IPS-NIHi7 (cell line): ENCODE results near the gene HPCAL4.

ENCODE experiments used
- DNase-seq: peaks from one replicate; pipeline ENCODE4 v3.0.0; 2012; ENCODE audit warnings: mixed read lengths; ENCODE audit errors: extremely low spot score

Gene HPCAL4

DNA sequence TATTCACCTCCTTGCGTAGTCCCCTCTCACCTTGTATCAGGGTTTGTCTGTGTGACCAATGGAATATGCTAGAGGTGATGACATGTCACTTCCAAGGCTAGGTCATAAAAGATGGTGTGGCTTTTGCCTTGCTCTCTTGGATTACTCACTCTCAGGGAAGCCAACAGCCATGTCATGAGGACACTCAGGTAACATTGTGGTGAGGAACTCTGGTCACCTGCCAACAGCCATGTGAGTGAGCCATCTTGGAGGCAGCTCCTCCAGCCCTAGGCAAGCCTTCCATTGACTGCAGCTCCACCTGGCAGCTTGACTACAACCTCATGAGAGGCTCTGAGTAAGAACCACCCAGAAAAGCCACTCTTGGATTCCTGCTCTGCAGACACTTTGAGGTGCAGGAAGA lies 40.8 kb downstream of the HPCAL4 start:
- DNase-seq: no peak

DNA sequence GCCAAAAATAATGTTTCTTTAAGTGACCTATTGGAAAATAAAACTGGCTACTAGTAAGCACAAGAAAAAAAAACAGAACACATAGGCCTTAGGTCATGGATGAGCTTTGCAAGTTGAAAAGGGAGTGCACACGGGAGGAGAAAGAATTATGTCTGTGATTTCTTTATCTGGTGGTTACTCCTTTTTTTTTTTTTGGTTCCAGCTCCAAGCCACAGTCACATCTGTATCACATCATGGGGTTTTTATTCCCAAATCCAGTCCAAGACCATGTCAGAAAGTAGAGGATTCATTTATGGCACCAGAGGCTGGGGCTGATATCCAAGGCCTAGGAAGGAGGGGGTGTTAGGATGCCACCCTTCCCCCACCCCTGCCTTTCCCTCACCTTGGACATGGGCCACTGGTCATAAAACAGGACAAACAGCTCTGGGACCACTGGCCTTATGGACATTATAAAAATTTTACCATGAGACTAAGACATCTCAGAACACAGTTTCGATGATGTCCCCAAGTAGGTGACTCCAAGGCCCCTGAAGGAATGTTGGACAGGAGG lies 41.5 kb downstream of the HPCAL4 start:
- no peak for DNase-seq

DNA sequence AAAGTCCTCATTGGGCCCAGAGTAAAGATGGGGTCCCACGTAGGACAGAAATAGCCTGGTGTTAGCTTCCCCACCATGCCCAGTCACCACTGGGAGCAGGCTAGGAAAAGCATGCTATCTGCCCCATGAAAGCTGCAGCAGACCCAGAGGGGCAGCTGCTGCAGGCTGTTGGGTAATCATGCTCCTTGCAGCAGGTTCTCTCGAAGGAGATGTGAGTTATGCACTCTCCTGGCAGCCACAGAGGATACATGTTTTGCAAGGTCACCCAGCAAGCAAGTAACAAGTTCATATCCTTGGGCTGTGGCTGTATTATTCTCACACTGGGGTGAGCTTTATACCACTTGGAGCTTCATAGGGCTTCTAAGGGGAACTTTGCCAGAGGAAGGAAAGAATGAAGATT lies 42.7 kb downstream of the HPCAL4 start:
- no peak for DNase-seq

DNA sequence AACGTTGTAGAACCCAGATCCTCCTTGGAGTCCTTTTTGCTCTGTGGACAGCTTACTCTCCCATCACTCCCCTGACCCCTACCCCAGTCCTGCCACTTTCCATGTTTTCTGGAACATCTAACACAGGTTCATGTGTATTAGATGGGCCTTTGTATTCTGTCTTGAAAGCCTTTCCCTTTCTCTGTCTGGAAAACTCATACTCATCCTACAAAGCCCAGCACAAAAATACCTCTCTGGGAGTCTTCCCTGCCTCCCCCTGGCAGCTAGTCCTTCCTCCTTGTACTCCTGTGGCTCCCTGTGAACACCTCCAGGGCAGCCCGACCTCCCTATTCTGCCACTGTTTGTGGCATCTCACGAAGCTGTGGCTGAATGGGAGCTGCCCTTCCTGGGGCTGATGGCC lies 44.0 kb downstream of the HPCAL4 start:
- no peak for DNase-seq

DNA sequence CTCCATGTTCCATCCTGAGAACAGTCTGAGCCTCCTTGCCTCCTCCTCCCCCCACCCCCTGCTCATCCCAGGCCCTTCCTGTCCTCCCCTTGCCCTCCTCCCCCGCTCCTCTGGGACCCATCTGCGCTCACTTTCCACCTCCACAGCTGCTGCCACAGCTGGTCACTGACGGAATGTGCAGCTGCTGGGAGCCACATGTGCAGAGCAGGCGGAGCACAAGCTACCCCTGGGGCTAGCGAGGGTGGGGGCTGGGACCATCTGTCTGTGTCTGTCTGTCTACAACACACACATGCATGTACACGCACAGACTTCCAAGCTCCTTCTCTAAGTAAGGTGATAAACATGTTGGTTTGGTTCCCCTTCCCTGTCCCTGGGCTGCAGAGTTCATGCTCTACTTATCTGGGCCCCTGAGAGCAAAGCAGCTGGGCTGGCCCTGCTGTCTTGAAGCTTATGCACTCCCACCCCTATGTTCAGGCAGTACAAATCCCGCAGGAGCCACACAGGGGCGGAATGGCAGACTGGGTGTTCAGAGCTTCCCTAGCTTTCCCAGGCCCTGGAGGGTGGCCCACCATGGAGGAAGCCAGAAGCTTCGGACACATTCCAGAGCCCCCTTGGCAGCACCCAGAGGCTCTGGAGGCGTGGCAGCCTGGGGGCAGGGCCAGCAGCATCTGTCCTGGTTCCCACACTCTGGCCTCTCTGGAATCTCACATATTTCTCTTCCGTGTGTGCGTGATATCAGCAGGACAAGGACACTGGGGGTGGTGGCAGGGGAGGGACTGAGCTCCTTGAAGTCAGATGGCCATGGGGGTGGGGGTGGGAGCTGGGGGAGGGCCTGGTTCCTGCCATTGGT lies 44.8 kb downstream of the HPCAL4 start:
- DNase-seq: peak; percentile 50

DNA sequence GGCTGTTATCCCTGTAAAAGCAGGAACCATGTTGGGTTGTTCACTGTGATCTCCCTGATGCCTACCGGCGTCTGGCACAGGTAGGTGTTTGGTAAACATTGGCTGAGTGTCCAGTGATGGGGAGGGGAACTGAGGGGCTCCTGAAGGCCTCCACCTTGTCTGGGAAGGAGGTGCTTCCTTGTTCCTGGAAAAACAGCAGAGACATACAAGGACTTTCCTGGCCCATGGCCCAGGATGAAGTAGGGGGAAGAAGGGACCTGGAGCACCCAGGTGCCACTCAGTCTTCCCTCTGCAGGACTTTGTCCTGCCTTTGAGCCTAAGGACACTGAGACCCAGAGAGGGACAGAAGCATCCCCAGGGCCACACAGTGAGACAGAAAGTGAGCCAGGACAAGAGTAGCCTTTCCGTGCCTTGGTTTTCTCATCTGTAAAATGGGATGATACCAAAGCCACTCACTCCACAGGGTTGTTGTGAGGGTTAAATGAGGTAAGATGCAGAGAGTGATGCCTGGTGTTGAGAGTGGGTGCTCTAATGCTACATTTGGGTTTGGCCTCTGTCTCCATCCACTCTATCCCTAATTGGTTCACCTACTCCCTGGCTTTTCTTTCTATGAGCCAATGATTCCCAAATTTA lies 45.7 kb downstream of the HPCAL4 start:
- no peak for DNase-seq

DNA sequence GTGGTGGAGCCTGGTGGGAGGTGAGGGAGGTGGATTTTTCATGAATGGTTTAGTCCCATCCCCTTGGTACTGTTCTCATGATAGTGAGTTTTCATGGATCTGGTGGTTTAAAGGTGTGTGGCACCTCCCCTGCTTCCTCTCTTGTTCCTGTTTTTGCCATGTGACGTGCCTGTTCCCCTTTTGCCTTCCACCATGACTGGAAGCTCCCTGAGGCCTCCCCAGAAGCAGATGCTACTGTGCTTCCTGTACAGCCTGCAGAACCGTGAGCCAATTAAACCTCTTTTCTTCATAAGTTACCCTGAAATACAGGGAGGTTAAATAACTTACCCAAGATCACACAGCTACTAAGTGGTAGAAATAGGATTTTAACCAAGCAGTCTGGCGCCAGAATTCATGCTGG lies 47.5 kb downstream of the HPCAL4 start:
- DNase-seq: no peak

DNA sequence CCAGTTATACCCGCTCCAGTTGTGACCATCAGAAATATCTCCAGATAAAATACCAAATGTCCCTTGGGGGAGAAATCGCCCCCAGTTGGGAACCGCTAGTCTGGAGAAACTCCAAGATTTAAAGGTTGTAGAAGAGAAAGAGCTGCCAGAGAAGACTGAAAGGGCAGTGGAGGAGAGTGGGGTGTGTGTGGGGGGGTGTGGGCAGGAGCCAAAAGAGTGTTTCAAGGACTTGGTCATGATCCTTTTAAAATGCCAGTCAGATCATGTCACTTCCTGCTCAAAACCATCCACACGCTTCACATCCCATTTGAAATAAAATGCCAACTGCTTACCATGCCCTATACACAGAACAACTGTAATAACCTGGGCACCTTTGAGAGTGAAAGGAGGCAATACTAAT lies 48.4 kb downstream of the HPCAL4 start:
- no peak for DNase-seq

DNA sequence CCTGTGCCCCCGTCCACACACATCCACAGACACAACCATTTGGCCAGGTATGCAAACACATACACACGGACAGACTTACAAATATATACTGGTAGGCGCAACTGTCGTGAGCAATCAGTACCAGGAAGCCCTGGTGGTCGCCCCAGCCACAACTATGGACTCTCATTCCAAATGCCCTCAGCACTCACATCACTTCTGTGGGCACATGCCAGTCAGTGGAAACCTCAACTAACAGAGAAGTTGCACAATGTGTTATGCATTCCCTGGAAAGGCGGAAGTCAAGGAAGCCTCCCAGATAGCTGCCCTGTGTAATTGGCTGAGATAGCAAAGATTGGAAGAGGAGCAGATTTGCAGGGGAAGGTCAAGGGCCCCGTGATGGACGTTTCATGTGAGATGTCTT lies 50.4 kb downstream of the HPCAL4 start:
- DNase-seq: no peak

DNA sequence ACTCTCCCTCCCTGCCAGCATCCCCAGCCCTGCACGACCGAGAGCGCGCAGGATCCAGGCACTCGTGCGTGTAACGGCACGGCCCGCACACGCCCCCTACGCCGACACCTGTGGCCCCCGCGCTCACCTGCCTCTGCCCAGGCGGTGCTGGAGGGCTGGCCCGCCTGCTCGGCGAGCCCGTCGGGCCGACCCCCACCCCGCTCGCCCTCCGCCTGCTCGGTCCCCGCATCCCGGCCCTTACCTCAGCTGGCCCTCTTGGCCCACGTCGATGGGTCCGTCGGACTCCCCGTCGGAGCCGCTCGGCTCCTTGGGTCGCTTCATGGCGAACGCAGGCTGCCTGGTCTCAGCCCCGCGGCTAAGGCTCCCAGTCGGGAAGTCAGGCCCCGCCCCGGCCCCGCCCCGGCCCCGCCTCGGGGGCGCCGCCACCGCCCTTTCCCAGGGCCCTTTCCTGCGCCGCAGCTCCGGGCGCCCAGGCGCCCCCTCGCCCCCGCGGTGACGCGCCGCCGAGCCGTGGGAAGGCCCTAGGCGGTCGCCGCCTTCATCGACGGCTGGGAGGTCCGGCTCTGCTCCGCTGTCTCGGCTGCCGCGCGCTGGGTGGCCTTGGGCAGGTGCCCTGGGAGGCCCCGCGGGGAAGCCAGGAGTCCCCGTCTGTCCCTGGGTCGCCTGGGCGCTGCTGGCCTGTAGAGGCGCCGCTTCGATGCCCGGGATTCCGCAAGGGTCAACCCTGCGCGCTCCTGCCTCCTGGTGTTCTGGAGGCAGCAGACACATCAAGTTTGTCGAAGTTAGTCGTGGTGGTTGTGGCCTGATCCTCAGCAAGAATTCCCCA lies 51.7 kb downstream of the HPCAL4 start, which contains the start of gene HEYL:
Gene HEYL, minus strand, starts transcription at position 339 of the 826 bp plus-strand sequence. Its CDS starts 18 bp downstream, at position 321.
- peak; percentile 88 for DNase-seq

DNA sequence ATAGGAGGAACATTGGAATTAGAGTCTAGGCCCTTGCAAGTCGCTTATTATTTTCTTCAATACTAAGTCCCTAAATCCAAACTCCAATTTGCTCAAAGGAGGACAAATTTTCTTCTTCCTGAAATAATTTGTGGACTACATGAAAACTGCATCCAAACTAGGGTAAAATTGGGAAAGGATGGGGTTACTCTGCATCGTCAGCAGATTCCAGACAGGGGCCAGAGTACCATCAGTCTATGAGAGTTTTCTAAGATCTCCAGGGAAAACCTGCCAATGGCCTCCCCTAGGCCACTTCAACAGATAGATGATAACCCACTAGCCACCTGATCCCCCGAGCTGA lies 52.3 kb downstream of the HPCAL4 start:
- no peak for DNase-seq

DNA sequence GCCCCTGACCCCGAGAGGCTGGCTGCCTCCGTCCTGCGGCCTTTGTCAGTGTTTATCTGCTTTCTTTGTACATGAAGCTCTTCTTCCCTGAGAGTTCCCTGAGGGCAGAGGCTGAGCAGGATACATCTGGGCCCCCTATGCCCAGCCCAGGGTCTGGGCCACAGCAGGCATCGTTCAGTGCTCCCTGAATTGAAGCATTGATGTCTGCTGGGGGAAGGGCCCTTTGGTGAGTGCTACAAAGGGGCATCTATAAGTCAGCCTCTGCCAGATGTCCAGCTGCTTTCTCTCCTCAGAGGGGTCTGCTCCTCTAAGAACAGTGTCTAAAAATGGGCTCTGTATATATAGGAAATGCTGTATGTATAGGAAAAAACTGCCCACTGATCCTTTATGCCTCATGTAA lies 53.9 kb downstream of the HPCAL4 start:
- no peak for DNase-seq

DNA sequence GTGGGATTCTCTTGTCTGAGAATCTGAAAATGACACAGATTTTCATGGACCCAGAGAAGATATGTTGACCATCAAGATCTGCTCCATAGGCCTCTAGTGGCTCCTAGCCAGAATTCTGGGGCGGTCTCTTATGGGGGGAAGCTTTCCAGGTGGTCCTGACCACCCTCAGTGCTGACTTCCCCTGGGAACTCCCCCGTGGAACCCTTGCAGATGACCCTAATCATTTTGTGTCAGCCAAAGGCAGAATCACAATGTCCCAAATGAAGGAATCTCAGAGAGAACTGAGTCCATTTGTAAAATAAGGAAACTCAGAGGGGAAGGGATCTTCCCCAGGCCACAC lies 55.4 kb downstream of the HPCAL4 start:
- no peak for DNase-seq

DNA sequence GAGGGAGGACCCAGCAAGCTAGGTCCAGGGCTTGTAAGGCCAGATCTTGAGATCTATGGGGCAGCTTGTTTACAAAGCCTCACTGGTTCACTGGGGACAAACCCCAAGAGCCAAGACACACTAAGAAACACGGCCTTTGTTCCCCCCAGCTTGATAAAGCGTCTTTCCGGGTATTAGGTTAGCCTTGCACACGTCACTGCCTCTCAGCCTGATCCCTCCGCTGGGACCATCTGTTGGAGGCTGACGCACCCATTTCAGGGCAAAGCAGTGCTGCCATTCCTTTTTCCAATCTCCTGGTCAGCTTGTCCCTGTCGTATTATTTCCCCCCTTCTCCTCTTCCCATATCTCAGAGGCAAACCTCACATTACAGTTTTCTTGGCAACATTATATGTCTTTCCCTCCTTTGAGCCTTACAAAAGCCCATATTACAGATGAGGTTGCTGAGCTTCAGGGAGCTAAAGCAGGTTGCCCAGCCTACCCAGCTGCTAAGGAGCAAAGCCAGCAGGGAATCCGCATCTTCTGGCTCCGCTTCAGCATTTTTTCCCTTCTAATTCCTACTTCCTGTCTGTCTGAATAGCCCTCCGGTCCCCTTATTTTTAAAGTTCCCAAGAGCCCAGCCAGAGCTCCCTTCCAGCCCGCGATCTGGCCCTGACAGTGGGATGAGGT lies 55.9 kb downstream of the HPCAL4 start:
- no peak for DNase-seq

DNA sequence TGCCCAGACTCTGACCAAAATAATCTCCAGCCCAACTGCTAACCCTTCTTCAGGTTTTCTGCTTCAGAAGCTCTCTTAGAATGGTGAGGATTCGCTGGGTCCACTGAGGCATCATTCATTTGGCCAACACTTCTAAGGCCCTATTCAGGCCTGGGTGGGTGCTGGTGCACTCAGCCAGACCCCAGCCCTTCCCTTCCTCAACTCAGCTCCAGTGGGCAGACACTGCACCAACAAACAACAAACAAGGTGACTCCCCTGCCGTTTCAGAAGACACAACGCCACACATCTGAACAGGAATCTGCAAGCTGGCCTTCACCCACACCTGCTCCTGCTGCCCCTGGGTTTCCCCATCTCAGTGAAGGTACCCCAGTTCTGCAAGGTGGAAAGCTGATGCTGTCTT lies 57.8 kb downstream of the HPCAL4 start:
- no peak for DNase-seq

DNA sequence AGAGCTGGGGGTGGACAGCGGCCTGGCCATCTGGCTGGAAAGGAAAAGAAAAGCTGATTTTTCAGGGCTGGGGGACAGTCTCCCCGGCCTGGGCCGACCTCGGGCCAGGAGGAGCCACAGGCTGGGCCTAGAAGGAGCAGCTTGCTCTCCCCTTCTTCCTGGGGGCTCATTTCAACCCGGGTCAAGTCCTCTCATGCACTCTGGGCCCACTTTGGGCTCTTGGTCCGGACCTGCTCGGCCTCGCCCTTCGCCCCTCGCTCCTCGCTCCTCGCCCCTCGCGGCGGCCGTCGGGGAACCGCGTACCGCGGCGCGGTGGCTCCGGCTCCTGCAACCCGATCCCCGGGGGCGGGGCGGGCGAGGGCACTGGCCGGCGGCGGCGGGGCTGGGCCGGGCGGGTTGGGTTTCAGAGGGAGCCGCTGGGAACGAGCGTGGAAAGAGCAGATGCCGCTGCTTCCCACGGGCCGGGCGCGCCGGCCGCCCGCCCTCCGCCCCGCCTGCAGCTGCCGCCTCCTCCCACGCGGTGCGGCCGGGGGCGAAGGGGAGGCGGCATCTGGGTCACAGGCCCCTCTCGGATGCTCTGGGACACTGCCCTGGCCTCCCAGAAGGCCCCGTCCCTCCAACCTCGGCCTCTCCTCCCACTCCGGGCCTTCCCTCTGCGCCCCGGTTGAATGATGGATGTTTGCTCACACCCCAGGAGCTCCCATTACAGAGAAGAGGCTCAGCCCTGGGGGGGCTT lies 58.4 kb downstream of the HPCAL4 start:
- peak; percentile 82 for DNase-seq

DNA sequence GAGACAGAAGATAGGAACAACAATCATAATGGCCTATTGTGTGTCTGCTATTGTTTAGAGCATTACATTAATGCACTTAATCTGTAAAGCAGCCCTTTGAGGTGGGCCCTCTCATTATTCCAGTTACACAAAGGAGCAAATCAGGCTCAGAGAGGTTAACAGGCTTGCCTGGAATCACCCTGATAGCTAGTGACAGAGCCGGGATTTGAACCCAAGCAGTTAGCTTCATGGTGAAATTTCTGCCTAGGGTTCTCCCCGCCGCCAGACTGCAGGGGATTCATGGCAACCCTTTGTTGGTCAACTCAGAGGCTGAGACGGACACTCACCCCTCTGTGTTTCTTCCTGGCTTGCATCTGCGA lies 58.9 kb downstream of the HPCAL4 start:
- no peak for DNase-seq

DNA sequence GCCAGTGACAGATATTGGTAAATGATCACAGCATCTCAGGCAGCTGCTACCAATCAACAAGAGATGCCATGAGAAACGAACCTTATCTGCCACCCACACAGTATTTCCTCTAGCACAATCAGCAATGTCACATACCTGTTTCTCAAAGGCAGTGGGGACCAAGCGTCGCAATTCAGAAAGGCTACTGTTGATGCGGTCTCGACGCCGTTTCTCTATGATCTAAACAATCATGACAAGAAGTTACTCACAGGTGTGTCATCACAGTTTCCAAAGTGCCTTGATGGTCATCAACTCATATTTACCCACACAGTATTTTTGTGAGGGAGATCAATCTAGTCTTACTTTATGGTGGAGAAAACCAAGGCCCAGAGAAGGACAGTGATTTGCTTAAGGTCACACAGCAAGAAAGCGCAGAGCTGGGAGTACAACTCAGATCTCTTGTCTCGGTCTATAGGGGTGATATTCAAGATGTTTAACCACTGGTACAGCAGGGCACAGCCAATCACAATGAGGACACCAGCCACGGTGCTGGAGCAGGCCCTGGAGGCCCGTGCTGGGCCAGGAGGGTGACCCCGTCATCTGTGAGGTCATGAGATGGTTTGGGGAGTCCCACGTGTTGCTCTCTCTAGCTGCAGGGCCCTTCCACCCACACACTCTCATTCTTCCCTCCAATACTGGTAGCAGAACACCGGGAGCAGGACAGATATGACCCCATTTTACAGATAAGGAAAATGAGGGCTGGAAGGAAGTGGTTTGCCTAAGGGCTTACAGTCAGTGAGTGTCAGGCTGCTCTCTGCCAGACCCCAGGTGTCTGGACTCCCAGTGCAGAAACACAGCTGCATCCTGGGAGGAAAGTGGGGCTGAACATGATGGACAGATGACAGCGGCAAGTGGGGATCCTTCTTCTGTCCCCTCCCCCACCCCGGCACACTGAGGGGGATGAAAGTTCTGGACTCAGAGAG lies 59.6 kb downstream of the HPCAL4 start:
- no peak for DNase-seq

DNA sequence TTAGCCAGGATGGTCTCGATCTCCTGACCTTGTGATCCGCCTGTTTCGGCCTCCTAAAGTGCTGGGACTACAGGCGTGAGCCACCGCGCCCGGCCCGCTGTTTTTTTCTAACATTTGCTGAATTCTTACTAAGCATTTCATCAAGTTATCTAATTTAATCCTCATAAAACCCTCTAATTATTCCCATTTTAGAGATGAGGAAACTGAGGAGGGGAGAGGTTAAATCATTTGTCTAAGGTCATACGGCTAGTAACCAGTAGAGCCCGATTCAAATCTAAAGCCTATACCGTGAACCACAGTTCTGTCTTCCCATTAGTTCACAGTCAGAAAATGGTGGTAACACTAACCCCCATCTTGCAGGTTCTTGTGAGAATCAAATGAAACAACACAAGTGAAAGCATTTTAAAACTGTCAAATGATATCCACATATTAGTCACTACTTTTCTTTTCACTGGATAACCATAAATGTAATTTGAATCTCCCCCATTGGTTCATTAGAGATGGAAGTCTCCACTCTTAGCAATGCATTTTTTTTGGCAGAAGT lies 62.4 kb downstream of the HPCAL4 start:
- DNase-seq: no peak
